HCT116 (cell line): ENCODE data around the gene HIVEP2.

Source experiments
- CEBPB ChIP-seq: IDR thresholded peaks from 2 replicates; pipeline ENCODE4 v1.6.1; 2012; ENCODE audit warnings: low read depth
- EGR1 ChIP-seq: IDR thresholded peaks from 2 replicates; pipeline ENCODE4 v1.6.1; 2012; ENCODE audit warnings: low read depth
- EZH2phosphoT487 ChIP-seq: fragments of 200-600 bp; IDR thresholded peaks from 2 replicates; pipeline ENCODE4 v1.6.1; 2018; ENCODE audit warnings: antibody characterized with exemption, borderline replicate concordance
- JUND ChIP-seq: IDR thresholded peaks from 2 replicates; pipeline ENCODE4 v1.6.1; 2012
- POLR2AphosphoS5 ChIP-seq: IDR thresholded peaks from 2 replicates; pipeline ENCODE4 v1.6.1; 2011; ENCODE audit warnings: mild to moderate bottlenecking, low read depth, low read length, moderate library complexity
- SIN3A ChIP-seq: IDR thresholded peaks from 2 replicates; pipeline ENCODE4 v1.6.1; 2012; ENCODE audit warnings: low read depth
- TCF7L2 ChIP-seq: IDR thresholded peaks from 2 replicates; pipeline ENCODE4 v1.7.0; 2011; ENCODE audit warnings: borderline replicate concordance, inconsistent platforms; ENCODE audit not compliant: insufficient read depth, insufficient read length; ENCODE audit errors: extremely low read depth
- YY1 ChIP-seq: IDR thresholded peaks from 2 replicates; pipeline ENCODE4 v1.6.1; 2011; ENCODE audit warnings: low read length, low read depth, moderate library complexity, mild to moderate bottlenecking; ENCODE audit not compliant: insufficient replicate concordance; ENCODE audit errors: extremely low read depth
- ZNF274 ChIP-seq: fragments of 200-500 bp; sonication (Bioruptor generic); IDR thresholded peaks from 2 replicates; pipeline ENCODE4 v1.6.1; 2014; ENCODE audit warnings: mild to moderate bottlenecking, low read depth, low read length, inconsistent platforms
- TF ChIP-seq, protein P1 (sequence below), 3 experiments: fragments of 200-600 bp in 1 of 3; sonication (generic) in 1 of 3; IDR thresholded peaks in 2 of 3; conservative IDR thresholded peaks in 1 of 3; 2 replicates each; pipeline ENCODE4 v1.5.1; 2012 to 2017; ENCODE audit warnings: low read depth in 2 of 3, low read length in 2 of 3, antibody characterized with exemption in 1 of 3, borderline replicate concordance in 1 of 3, control low read depth in 1 of 3, mild to moderate bottlenecking in 1 of 3, mixed read lengths in 1 of 3, mixed run types in 1 of 3, moderate library complexity in 1 of 3; ENCODE audit not compliant: insufficient read depth in 1 of 3
- TF ChIP-seq, protein P2 (sequence below): IDR thresholded peaks from 2 replicates; pipeline ENCODE4 v1.6.1; 2012
- TF ChIP-seq, protein P3 (sequence below): IDR thresholded peaks from 2 replicates; pipeline ENCODE4 v1.6.1; 2012

GRCh38 chr6:142911430-142911829, 33.5 kb downstream of the HIVEP2 start:
- TF ChIP-seq, protein P1, sequence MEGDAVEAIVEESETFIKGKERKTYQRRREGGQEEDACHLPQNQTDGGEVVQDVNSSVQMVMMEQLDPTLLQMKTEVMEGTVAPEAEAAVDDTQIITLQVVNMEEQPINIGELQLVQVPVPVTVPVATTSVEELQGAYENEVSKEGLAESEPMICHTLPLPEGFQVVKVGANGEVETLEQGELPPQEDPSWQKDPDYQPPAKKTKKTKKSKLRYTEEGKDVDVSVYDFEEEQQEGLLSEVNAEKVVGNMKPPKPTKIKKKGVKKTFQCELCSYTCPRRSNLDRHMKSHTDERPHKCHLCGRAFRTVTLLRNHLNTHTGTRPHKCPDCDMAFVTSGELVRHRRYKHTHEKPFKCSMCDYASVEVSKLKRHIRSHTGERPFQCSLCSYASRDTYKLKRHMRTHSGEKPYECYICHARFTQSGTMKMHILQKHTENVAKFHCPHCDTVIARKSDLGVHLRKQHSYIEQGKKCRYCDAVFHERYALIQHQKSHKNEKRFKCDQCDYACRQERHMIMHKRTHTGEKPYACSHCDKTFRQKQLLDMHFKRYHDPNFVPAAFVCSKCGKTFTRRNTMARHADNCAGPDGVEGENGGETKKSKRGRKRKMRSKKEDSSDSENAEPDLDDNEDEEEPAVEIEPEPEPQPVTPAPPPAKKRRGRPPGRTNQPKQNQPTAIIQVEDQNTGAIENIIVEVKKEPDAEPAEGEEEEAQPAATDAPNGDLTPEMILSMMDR (IDR thresholded peaks at IDR 0.05 in 2 of 3, conservative IDR thresholded peaks at IDR 0.05 in 1 of 3; ENCODE audit: borderline replicate concordance in 1 of 3, insufficient read depth in 1 of 3, low read depth in 2 of 3, low read length in 2 of 3) = no peak
- TF ChIP-seq, protein P2, sequence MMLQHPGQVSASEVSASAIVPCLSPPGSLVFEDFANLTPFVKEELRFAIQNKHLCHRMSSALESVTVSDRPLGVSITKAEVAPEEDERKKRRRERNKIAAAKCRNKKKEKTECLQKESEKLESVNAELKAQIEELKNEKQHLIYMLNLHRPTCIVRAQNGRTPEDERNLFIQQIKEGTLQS = no peak
- no peak for TF ChIP-seq CEBPB
- no peak for TF ChIP-seq POLR2AphosphoS5
- no peak for TF ChIP-seq YY1
- no peak for TF ChIP-seq TCF7L2
- TF ChIP-seq, protein P3, sequence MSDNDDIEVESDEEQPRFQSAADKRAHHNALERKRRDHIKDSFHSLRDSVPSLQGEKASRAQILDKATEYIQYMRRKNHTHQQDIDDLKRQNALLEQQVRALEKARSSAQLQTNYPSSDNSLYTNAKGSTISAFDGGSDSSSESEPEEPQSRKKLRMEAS = no peak
- TF ChIP-seq ZNF274 = no peak
- TF ChIP-seq EZH2phosphoT487 = no peak
- no peak for TF ChIP-seq JUND
- no peak for TF ChIP-seq SIN3A
- TF ChIP-seq EGR1 = no peak
